ENCODE measurements around the gene JMJD8.

JMJD8 gene

DNA sequence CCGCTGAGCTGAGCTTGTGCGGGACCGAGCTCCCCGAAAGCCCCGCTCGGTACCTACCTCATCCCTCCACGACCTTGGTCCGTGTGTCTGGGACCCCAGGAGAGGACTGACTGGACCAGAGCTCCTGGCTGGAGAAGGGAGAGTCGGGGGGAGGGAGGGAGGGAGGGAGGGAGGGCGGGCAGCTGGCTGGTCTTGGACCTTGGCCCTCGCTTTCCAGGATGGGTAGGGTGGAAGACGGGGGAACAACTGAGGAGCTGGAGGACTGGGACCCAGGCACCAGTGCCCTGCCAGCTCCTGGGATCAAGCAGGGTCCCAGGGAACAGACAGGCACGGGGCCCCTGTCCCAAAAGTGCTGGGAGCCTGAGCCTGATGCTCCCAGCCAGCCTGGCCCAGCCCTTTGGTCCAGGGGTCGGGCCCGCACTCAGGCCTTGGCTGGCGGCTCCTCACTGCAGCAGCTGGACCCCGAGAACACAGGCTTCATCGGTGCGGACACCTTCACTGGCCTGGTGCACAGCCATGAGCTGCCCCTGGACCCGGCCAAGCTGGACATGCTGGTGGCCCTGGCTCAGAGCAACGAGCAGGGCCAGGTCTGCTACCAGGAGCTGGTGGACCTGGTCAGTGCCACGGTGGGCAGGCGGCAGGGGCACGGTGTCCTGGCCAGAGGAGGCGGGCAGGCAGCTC is 8.1 kb downstream of the JMJD8 start:
- DNase-seq (ENCODE audit: low spot score): no peak

- no peak for DNase-seq (ENCODE audit: low spot score)
These were observed 8.9 kb downstream of the JMJD8 start, which contains the start of gene RHBDL1 for GRCh38 chr16:674968-675883. TSS of gene RHBDL1 (plus strand) at chr16:675671. CDS start at chr16:675791, 120 bp downstream.

DNA sequence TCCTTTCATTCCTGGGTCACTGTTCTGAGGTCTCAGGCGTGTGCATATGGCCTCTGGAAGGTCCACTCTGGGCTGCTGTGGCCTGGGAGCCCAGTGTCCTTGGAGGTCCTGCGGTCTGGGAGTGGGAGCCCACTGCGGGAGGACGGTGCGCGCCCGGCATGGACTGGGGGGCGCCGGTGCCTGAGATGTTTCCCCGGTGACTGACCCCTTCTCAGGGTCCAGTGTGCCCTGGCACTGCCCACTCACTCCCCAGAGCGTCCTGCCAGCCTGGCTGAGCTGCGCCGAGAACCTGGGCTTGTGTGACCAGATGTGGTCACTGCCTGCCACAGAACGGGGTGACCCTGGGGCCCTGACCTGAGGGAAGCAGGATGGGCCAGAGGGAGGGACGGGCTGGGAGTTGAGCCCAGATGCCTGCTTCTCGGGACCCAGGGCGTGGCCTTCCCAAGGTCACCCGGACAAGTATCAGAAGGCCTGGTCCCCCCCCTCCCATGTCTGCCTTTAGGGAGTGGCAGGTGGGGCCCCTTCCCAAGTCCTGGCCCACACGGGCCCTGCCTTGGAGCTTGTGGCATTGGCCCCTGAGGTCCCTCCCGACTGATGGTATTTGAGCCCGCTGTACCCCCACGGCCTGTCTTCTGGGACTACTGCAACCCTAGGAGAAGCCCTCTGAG is 9.8 kb downstream of the JMJD8 start:
- no peak for DNase-seq (ENCODE audit: low spot score)

- DNase-seq (ENCODE audit: low spot score): no peak
These were observed 10.6 kb downstream of the JMJD8 start for GRCh38 chr16:673399-673991.

DNA sequence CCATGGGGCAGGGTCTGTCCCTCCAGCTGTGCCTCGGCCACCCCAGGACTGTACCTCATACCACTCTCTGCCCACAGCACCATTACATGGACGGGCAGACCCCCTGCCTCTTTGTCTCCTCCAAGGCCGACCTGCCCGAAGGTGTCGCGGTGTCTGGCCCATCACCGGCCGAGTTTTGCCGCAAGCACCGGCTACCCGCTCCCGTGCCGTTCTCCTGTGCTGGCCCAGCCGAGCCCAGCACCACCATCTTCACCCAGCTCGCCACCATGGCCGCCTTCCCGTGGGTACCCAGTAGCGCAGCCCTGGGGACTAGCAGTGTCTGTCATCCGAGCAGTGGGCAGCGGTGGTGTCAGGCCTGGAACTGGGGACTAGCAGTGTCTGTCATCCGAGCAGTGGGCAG is 11.3 kb downstream of the JMJD8 start:
- DNase-seq (ENCODE audit: low spot score): no peak

- no peak for DNase-seq (ENCODE audit: low spot score)
These were observed 11.8 kb downstream of the JMJD8 start for GRCh38 chr16:672371-672770.

DNA sequence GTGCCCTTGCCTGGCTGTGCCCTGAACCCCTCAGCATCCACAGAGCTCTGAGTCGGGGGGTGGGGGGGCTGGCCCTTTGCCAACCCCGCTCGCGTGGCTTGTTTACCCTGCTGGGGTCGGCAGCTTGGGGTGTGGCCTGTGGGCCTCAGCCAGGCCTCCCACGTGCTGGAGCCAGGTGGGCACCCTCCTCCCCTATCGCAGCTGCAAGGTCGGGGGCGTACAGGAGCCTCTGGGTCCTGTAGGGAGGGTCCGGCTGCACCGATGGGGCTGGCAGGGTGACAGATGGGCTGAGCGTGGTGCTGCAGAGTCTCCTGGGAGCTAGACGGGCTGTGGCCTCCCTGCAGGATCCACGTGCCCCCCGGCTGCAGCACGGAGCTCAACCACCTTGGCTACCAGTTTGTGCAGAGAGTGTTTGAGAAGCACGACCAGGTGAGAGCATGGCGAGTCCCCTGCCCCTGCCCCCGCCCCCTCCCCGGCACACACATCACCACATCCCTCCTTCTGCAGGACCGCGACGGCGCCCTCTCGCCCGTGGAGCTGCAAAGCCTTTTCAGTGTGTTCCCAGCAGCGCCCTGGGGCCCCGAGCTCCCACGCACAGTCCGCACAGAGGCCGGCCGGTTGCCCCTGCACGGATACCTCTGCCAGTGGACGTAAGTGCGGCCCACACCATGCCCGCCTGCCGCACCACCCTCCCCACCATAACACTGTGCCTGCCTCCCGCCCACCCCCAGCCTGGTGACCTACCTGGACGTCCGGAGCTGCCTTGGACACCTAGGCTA is 12.6 kb downstream of the JMJD8 start:
- DNase-seq (ENCODE audit: low spot score): peak; percentile 61

- no peak for DNase-seq (ENCODE audit: low spot score)
These were observed 13.4 kb downstream of the JMJD8 start for GRCh38 chr16:670485-671352.

DNA sequence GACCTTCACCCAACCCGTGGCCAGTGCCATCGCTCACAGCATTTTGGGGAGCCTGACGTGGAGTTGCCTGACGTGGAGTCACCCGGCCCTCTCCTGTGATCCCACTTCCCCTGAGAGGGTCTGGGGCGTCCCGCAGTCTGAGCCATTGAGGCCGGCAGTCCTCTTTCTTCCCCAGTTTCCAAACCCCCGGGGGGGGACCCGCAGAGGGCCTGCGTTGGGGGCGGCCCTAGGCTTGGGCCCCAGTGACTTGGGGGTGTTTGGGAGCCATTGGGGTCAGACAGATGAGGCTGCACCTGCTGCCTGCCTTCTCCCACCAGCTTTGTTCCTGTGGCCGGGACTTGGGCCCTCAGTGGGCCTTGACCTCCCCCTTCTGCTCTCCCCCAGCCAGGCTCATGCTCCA is 14.5 kb downstream of the JMJD8 start:
- DNase-seq (ENCODE audit: low spot score): no peak

- peak; percentile 49 for DNase-seq (ENCODE audit: low spot score)
These were observed 15.5 kb downstream of the JMJD8 start for GRCh38 chr16:668519-669171.

GRCh38 chr16:667780-668518 is 16.2 kb downstream of the JMJD8 start, which contains the start of gene RHOT2:
TSS of gene RHOT2 (plus strand) at chr16:668132. CDS start at chr16:668200, 68 bp downstream.
- peak; percentile 95 for DNase-seq (ENCODE audit: low spot score)

DNA sequence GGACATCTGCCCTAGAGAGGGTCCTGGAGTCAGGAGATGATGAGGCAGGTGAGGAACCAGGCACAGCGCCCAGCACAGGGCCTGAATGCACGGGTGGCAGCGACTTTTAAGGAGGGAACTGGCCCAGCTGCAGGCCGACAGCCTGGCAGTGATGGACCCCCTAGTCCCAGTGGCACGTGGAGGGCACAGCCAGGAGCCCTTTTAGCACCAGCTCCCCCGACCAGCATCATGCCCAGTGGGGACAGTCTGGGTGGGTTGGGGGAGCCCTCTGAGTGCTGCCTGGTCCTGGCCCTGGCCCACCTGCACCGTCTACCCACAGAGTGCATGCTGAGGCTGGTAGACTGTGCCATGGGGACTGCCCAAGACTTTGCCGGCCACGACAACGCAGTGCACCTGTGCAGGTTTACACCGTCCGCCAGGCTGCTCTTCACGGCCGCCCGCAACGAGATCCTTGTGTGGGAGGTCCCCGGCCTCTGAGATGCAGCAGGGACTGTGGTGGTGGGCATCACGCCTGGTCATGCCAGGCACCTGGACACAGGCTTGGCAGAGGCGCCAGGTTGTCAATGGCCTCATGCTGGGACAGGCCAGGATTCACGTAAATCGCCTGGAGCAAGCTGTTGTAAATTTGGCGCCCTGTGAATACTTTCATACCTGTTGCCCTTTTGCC is 16.9 kb downstream of the JMJD8 start:
- no peak for DNase-seq (ENCODE audit: low spot score)

DNA sequence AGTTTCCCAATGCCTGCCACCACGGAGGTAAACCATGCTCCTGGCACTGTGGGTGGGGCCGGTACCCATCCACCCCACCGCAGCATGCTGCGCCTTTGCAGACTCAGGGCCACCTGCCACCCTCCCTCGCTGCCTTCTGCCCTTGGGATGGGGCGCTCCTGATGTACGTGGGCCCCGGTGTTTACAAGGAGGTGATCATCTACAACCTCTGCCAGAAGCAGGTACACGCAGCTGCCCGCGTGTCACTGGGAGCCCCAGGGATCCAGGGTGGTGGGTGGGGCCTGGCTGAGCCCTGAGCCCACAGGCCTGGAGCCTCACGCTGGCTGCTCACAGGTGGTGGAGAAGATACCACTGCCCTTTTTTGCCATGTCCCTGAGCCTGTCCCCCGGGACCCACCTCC is 17.6 kb downstream of the JMJD8 start:
- DNase-seq (ENCODE audit: low spot score): no peak

DNA sequence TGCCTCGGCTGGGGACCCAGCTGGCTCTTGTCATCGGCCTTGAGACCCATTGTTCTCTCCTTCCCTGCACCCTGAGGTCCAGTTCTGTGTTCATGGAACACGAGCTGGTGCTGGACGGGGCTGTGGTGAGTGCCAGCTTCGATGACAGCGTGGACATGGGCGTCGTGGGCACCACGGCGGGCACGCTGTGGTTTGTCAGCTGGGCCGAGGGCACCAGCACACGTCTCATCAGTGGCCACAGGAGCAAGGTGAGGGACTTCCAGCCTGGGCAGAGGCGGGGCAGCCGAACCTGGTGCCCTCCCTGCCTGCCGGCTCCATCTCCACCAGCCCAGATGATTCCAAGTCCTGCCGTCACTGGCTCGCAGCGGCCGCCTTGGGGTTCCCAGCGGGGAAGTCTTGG is 21.5 kb downstream of the JMJD8 start:
- no peak for DNase-seq (ENCODE audit: low spot score)

- no peak for DNase-seq (ENCODE audit: low spot score)
These were observed 22.0 kb downstream of the JMJD8 start for GRCh38 chr16:662095-662494.

- no peak for DNase-seq (ENCODE audit: low spot score)
These were observed 22.8 kb downstream of the JMJD8 start for GRCh38 chr16:661184-661821.

DNA sequence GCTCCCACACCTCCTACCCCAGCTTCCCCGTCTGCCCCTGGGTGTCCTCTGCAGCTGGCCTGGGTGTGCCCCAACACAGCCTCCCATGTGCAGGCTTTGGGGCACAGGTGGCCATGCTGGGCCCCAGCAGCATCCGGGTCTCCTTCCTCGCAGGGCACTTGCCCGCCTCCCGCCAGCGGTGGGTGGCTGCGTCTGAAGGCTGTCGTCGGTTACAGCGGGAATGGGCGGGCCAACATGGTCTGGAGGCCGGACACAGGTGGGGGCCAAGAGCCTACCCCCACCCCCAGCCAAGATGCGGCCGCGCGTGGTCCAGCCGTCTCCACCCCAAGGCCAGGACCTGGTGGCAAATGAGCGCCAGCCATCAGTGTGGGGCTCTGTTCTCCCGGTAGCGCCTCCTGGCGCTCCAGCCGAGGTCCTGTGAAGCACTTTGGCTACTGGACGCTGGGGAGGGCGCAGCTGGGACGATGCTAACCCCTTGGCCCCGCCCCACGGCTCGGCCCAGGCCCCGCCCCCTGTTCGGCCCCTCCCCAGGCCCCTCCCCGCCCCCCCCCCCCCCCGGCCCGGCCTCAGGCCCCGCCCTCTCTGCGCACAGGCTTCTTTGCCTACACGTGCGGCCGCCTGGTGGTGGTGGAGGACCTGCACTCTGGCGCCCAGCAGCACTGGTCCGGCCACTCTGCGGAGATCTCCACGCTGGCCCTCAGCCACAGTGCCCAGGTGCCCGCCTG is 23.5 kb downstream of the JMJD8 start:
- peak; percentile 95 for DNase-seq (ENCODE audit: low spot score)

GRCh38 chr16:660132-660458 is 24.0 kb downstream of the JMJD8 start:
- DNase-seq (ENCODE audit: low spot score): no peak

Data from D341Med (cell line).